Endothelial cell of umbilical vein (primary cell): ENCODE data around the gene FAM174B. TPM values are rescaled to one million over a fixed set of nuclear protein-coding genes. Genes with fewer than 3 reads are reported as not detected.

Experiments
- BruUV-seq: library from RNA; stranded (reverse); fragments of 400-500 nt; replicated peaks from 2 replicates; lab custom pipeline; 2021; lab: Mats Ljungman, UMichigan
- CTCF ChIA-PET: fragments of 300-600, 350-600 bp; sonication (Branson Sonifier 250); formaldehyde crosslinking; loops from one replicate; lab custom pipeline; 2021; ENCODE audit warnings: antibody characterized with exemption, inconsistent platforms; lab: Charles Lee
- POLR2A ChIA-PET: fragments of 300-600, 350-600 bp; sonication (Branson Sonifier 250); formaldehyde crosslinking; loops from one replicate; lab custom pipeline; 2021; ENCODE audit warnings: antibody characterized with exemption, inconsistent platforms; lab: Charles Lee
- DNase-seq: peaks from one replicate; pipeline ENCODE4 v3.0.0-alpha.2; 2011; ENCODE audit warnings: low read depth, low spot score
- FAIRE-seq: peaks from 2 replicates; lab custom pipeline; 2011; peaks lifted over from hg19 to GRCh38; lab: Jason Lieb, UNC
- H2AFZ ChIP-seq: 2 replicates; pipeline ENCODE4 v1.6.0; 2012; ENCODE audit warnings: low read depth, low read length, control low read depth, inconsistent platforms
- H3K27ac ChIP-seq: 2 replicates; pipeline ENCODE4 v1.5.1; 2011; ENCODE audit warnings: low read depth, mild to moderate bottlenecking, control low read depth, low read length, moderate library complexity; ENCODE audit not compliant: insufficient read depth
- H3K27me3 ChIP-seq, 2 experiments: 2 replicates each; pipeline versions ENCODE4 v1.6.0 to v1.6.1; 2011; ENCODE audit warnings: low read length in 2 of 2, mixed read lengths in 1 of 2; ENCODE audit not compliant: control insufficient read depth in 2 of 2, insufficient read depth in 2 of 2
- H3K36me3 ChIP-seq, 2 experiments: 2 replicates in 1 of 2; 3 replicates in 1 of 2; pipeline ENCODE4 v1.5.1; 2011; ENCODE audit warnings: low read length in 2 of 2, mild to moderate bottlenecking in 1 of 2, moderate library complexity in 1 of 2; ENCODE audit not compliant: control insufficient read depth in 2 of 2, insufficient read depth in 2 of 2; ENCODE audit errors: extremely low read depth in 1 of 2
- H3K4me1 ChIP-seq: 3 replicates; pipeline ENCODE4 v1.5.1; 2011; ENCODE audit warnings: mild to moderate bottlenecking, low read length; ENCODE audit not compliant: control insufficient read depth, insufficient read depth; ENCODE audit errors: extremely low read depth
- H3K4me2 ChIP-seq: 2 replicates; pipeline ENCODE4 v1.6.1; 2011; ENCODE audit warnings: low read length, control low read depth, mixed read lengths; ENCODE audit not compliant: insufficient read depth
- H3K4me3 ChIP-seq, 3 experiments: fragments of 200-600 bp in 1 of 3; sonication (generic), shearing (Covaris generic) in 1 of 3; replicated peaks in 1 of 3; 2 replicates each; pipeline ENCODE4 v1.5.1; 2011 to 2016; ENCODE audit warnings: control low read depth in 3 of 3, low read length in 3 of 3, mild to moderate bottlenecking in 2 of 3, inconsistent platforms in 1 of 3, low read depth in 1 of 3, moderate library complexity in 1 of 3; ENCODE audit not compliant: insufficient read depth in 1 of 3
- H3K79me2 ChIP-seq: 2 replicates; pipeline ENCODE4 v1.6.0; 2012; ENCODE audit warnings: low read length, inconsistent platforms; ENCODE audit not compliant: control insufficient read depth, insufficient read depth
- H3K9ac ChIP-seq: replicated peaks from 2 replicates; pipeline ENCODE3; 2011; ENCODE audit warnings: low read length, control low read depth; ENCODE audit not compliant: insufficient read depth; ENCODE audit errors: extremely low read depth
- H3K9me1 ChIP-seq: replicated peaks from 3 replicates; pipeline ENCODE4 v1.6.0; 2011; ENCODE audit warnings: mild to moderate bottlenecking, low read length; ENCODE audit not compliant: control insufficient read depth, insufficient read depth; ENCODE audit errors: extremely low read depth
- H3K9me3 ChIP-seq: replicated peaks from 2 replicates; pipeline ENCODE4 v1.5.1; 2012; ENCODE audit warnings: low read length, inconsistent platforms; ENCODE audit not compliant: control insufficient read depth, insufficient read depth
- H4K20me1 ChIP-seq: replicated peaks from 2 replicates; pipeline ENCODE3; 2011; ENCODE audit warnings: mild to moderate bottlenecking, low read length; ENCODE audit not compliant: control insufficient read depth, insufficient read depth; ENCODE audit errors: extremely low read depth
- CTCF ChIP-seq, 2 donors: IDR thresholded peaks; 1 replicate in 1 of 2; 2 replicates in 1 of 2; pipeline ENCODE4 v1.5.1; 2011; ENCODE audit warnings: low read length in 2 of 2, mild to moderate bottlenecking in 2 of 2, moderate library complexity in 2 of 2, control low read depth in 1 of 2, inconsistent platforms in 1 of 2, low read depth in 1 of 2; ENCODE audit not compliant: insufficient read depth in 1 of 2; ENCODE audit errors: extremely low read depth in 1 of 2
- EZH2 ChIP-seq: IDR thresholded peaks from 2 replicates; pipeline ENCODE4 v1.6.1; 2012; ENCODE audit warnings: borderline replicate concordance, low read depth, mild to moderate bottlenecking, moderate library complexity, low read length, inconsistent platforms; ENCODE audit not compliant: severe bottlenecking
- FOS ChIP-seq: IDR thresholded peaks from 2 replicates; pipeline ENCODE4 v1.6.1; 2011; ENCODE audit warnings: mild to moderate bottlenecking, low read length, moderate library complexity, borderline replicate concordance; ENCODE audit not compliant: insufficient read depth
- GATA2 ChIP-seq: IDR thresholded peaks from 2 replicates; pipeline ENCODE4 v1.7.0; 2011; ENCODE audit warnings: low read depth, mild to moderate bottlenecking, moderate library complexity, mixed read lengths, low read length; ENCODE audit not compliant: insufficient read length, insufficient read depth
- JUN ChIP-seq: IDR thresholded peaks from 2 replicates; pipeline ENCODE4 v1.6.1; 2011; ENCODE audit warnings: borderline replicate concordance, low read depth; ENCODE audit not compliant: insufficient read length, insufficient read depth
- MAX ChIP-seq: IDR thresholded peaks from 2 replicates; pipeline ENCODE4 v1.6.1; 2011; ENCODE audit not compliant: insufficient read depth, insufficient read length
- MYC ChIP-seq: IDR thresholded peaks from one replicate; pipeline ENCODE4 v1.6.1; 2011; ENCODE audit warnings: mild to moderate bottlenecking, low read depth, low read length
- POLR2A ChIP-seq: IDR thresholded peaks from 2 replicates; pipeline ENCODE4 v1.6.1; 2012; ENCODE audit warnings: low read depth, mild to moderate bottlenecking, control low read depth, low read length
- POLR2AphosphoS5 ChIP-seq: IDR thresholded peaks from 2 replicates; pipeline ENCODE4 v1.6.1; 2012; ENCODE audit warnings: low read depth, mild to moderate bottlenecking, control low read depth, low read length, moderate library complexity; ENCODE audit not compliant: insufficient read depth
- dilution Hi-C: fragments of 300-500 bp; cut with MboI; formaldehyde crosslinking; loops from one replicate; pipeline ENCODE4 v1.15.0; 2019; ENCODE audit warnings: low sequenced_read_pairs; ENCODE audit not compliant: extremely low pct_ligation_motif_present
- intact Hi-C: fragments of 100-400 bp; cut with micrococcal nuclease; formaldehyde crosslinking; loops from one replicate; pipeline ENCODE4 v1.10.0; 2022
- polyA plus RNA-seq, 4 experiments: library from polyadenylated mRNA; depleted of rRNA in 3 of 4; stranded (reverse) in 3 of 4; unstranded in 1 of 4; fragments of >200 nt; gene quantifications; 2 replicates each; pipeline versions ENCODE4 v1.2.1 to v1.2.3, GENCODE V29; 2011 to 2012; ENCODE audit warnings: missing spikeins in 1 of 4
- total RNA-seq: library from RNA; stranded (reverse); gene quantifications from 2 replicates; pipeline ENCODE4 v1.2.3, GENCODE V29; 2021

The FAM174B gene
- total and polyA plus RNA-seq, 2 donors (not counting 3 experiments of a cell fraction or from before 2014, with no cell fraction given), result 25.9 to 30.2 TPM

GRCh38 chr15:92580521-92580920, 75.1 kb downstream of the FAM174B start:
- Histone ChIP-seq H3K79me2 (no peaks in the 10 kb centered on the region), H3K4me1 (no peaks in the 10 kb centered on the region), H2AFZ (no peak overlapping the region), H3K27me3 (peaks cover 0 to 3% of the 10 kb centered on the region in 2 experiments), H4K20me1 (no peaks in the 10 kb centered on the region), H3K36me3 (no peaks in the 10 kb centered on the region), H3K9ac (no peak overlapping the region), H3K9me3 (no peaks in the 10 kb centered on the region), H3K9me1 (no peaks in the 10 kb centered on the region), H3K4me3 (no peak overlapping the region), H3K27ac (no peak overlapping the region), H3K4me2 (no peak overlapping the region)
- ChIA-PET POLR2A (no interaction called here), CTCF (interaction anchor here (1.3 kb wide), 1 partner anchor 59 kb away, joined by 6 read pairs; no protein-coding TSS in a partner anchor)
- dilution Hi-C loops, result no loop called here
- TF ChIP-seq POLR2AphosphoS5 (no peak), MAX (no peak), FOS (no peak), GATA2 (no peak), CTCF (IDR thresholded peaks at IDR 0.05; ENCODE audit: extremely low read depth in 1 of 2, insufficient read depth in 1 of 2, low read depth in 1 of 2, low read length in 2 of 2) (no peak), EZH2 (no peak), JUN (no peak), MYC (no peak), POLR2A (no peak)
- intact Hi-C loops, result no loop called here
- DNase-seq (no peak), FAIRE-seq (no peak)
- BruUV-seq, result no TSS peak
